ENCODE results near the gene DMD. TPM values are rescaled to one million over a fixed set of nuclear protein-coding genes. Genes with fewer than 3 reads are reported as not detected.

Gene DMD
- total RNA-seq, 2 experiments from 2014 or later = 0.27 to 0.49 TPM

DNA sequence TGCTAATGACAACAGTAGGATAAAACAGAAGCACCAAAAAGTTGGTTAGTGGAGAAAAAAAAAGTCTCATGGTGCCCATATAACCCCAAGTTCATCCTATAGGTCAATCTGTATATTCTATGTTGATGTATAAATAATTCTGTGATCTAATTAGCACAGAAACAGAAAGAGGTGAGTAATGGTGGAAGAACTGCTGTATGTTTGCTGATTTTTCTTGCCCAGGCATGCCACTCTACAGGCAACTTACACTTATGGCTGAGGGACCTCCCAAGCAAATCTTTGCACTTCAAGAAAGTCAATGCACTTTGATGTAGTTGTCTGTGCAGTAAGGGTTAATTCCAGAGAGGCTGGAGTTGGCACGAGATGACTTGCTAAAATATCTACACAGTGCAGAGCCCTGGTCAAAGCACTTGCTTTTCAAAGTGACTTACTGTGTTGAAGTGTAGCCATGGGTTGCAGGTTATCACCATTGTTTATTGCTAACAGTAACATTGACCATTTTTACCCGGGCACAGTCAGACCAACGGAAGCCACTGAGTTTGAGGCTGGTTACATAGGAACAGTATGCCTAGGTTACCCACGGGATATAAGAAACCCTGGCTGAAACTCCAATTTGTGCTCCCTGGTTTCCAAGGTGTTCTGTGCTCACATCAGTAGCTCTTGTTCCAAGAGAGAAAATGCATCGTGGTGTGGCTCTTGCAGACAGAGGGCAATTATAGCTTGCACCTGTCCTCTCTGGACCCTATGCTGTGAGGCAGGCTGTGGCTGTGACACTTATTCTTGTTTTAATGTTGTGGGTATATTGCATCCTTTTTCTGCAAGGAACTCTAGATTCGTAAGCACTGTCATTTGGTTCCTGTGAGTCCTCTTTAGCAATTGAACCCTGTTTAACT lies 1998.2 kb downstream of the DMD start:
- POLR2A ChIA-PET = no interaction called here
- Mint-ChIP-seq H3K27ac (no peak overlapping the region), H3K9me3 (no peaks in the 10 kb centered on the region), H3K36me3 (ENCODE audit: low read depth) (no peaks in the 10 kb centered on the region), H3K4me1 (ENCODE audit: low read depth) (no peaks in the 10 kb centered on the region), H3K4me3 (no peak overlapping the region), H3K27me3 (no peaks in the 10 kb centered on the region)
- CTCF ChIA-PET = interaction anchor here (0.7 to 2.6 kb wide), 4 partner anchors 7 to 445 kb away, joined by 3 to 12 read pairs (median 4); no protein-coding TSS in a partner anchor
- TF ChIP-seq, protein P1, sequence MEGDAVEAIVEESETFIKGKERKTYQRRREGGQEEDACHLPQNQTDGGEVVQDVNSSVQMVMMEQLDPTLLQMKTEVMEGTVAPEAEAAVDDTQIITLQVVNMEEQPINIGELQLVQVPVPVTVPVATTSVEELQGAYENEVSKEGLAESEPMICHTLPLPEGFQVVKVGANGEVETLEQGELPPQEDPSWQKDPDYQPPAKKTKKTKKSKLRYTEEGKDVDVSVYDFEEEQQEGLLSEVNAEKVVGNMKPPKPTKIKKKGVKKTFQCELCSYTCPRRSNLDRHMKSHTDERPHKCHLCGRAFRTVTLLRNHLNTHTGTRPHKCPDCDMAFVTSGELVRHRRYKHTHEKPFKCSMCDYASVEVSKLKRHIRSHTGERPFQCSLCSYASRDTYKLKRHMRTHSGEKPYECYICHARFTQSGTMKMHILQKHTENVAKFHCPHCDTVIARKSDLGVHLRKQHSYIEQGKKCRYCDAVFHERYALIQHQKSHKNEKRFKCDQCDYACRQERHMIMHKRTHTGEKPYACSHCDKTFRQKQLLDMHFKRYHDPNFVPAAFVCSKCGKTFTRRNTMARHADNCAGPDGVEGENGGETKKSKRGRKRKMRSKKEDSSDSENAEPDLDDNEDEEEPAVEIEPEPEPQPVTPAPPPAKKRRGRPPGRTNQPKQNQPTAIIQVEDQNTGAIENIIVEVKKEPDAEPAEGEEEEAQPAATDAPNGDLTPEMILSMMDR (IDR thresholded peaks at IDR 0.05) = no peak
- intact Hi-C loops (cut with micrococcal nuclease) = no loop called here
- DNase-seq = no peak
- ATAC-seq = no peak

DNA sequence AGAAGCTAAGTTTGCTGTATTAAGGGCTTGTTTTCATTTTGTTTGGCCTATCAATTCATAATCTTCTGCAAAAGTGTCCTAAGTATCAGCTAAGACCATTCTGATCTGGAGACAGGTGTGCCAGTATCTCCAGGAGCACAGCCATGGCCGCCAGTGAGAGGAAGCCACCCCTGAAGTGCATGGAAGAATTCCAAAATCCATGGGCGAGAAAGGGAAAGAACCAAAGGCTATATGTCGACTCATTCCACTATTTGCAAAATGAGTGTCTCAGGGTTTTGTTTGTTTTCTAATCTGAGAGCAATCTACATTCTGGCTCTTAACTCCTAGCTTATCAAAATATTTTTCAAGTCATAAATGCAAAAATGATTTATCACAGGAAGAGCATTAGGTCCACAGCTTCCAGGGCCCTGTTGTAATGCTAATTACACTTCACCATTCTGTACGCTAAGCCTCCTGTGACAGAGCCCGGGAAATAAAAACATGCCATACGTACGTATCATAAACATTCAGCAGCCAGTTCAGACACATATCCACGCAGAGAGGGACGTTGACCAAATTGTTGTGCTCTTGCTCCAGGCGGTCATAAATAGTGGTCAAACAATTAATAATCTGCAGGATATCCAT lies 2002.2 kb downstream of the DMD start:
- POLR2A ChIA-PET = interaction anchor here (0.6 to 0.7 kb wide), 2 partner anchors 34 to 79 kb away, joined by 3 to 4 read pairs; no protein-coding TSS in a partner anchor
- Mint-ChIP-seq H3K36me3 (ENCODE audit: low read depth) (no peaks in the 10 kb centered on the region), H3K4me1 (ENCODE audit: low read depth) (no peaks in the 10 kb centered on the region), H3K27me3 (no peaks in the 10 kb centered on the region), H3K27ac (no peak overlapping the region), H3K9me3 (no peaks in the 10 kb centered on the region), H3K4me3 (no peak overlapping the region)
- no peak for ATAC-seq
- no peak for DNase-seq
- intact Hi-C loops (cut with micrococcal nuclease) = no loop called here
- CTCF ChIA-PET = no interaction called here
- TF ChIP-seq, protein P1 (IDR thresholded peaks at IDR 0.05) = no peak

DNA sequence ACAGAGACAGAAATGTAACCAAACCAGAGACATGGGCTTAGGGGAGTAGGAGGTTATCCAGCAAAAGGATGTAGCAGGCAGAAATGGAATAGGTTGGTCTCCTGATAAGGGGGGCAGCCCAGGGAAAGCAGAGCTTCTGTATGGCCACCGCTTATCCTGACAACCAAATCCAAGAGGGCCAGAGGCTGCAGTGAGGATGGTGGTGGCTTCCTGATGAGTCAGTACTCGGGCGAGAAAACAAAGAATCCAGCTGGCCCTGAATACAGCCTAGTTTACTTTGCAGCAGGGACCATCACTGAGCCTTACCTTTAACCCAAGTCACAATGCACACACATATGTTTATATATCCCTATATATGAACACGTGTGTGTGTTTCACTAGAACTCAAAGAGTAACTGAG lies 2009.8 kb downstream of the DMD start:
- ChIA-PET CTCF (no interaction called here), POLR2A (no interaction called here)
- H3K4me1 Mint-ChIP-seq (ENCODE audit: low read depth) = no peaks in the 10 kb centered on the region
- no peak overlapping the region for H3K4me3 Mint-ChIP-seq
- DNase-seq = no peak
- no peaks in the 10 kb centered on the region for H3K36me3 Mint-ChIP-seq (ENCODE audit: low read depth)
- no peak for ATAC-seq
- no peak overlapping the region for H3K27ac Mint-ChIP-seq
- TF ChIP-seq, protein P1 (IDR thresholded peaks at IDR 0.05) = no peak
- intact Hi-C loops (cut with micrococcal nuclease) = no loop called here
- no peaks in the 10 kb centered on the region for H3K27me3 Mint-ChIP-seq
- H3K9me3 Mint-ChIP-seq = no peaks in the 10 kb centered on the region

DNA sequence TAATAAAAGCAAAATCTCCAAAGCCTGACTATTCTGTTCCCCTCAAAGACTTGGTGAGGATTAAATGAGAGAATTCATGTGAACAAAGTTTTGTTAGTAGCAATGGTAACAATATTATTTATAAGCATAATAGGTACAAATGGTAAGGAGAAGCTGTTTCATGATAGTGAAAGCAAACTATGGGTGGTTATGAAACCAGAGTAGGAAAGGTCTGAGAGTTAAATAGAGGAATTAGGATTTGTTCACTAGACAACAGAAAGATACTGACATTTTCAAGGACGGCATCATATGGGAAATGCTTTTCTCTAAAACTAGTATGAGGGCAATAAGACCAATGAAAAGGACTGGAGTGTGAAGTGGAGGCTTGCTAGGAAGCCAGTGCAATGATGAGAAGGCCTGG lies 2010.9 kb downstream of the DMD start:
- Mint-ChIP-seq H3K27me3 (no peaks in the 10 kb centered on the region), H3K9me3 (no peaks in the 10 kb centered on the region), H3K4me1 (ENCODE audit: low read depth) (no peaks in the 10 kb centered on the region), H3K27ac (no peak overlapping the region), H3K4me3 (no peak overlapping the region), H3K36me3 (ENCODE audit: low read depth) (no peaks in the 10 kb centered on the region)
- intact Hi-C loops (cut with micrococcal nuclease) = no loop called here
- no peak for DNase-seq
- TF ChIP-seq, protein P1 (IDR thresholded peaks at IDR 0.05) = no peak
- ChIA-PET CTCF (no interaction called here), POLR2A (no interaction called here)
- ATAC-seq = no peak

DNA sequence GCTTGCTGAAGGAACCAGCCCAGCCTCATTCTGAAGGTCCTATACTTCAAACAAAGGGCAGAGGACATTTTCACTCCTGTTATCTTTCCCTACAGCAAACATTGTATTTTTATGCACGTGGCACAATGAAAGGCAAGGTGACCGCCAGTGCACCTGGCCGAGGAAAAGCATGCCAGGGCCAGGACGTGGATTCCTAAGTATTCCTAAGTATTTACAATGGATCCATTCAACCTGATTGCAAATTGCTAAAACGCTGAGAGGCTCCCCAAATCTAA lies 2011.6 kb downstream of the DMD start:
- intact Hi-C loops (cut with micrococcal nuclease) = no loop called here
- CTCF ChIA-PET = no interaction called here
- Mint-ChIP-seq H3K27me3 (no peaks in the 10 kb centered on the region), H3K27ac (no peak overlapping the region), H3K4me3 (no peak overlapping the region), H3K36me3 (ENCODE audit: low read depth) (no peaks in the 10 kb centered on the region), H3K9me3 (no peaks in the 10 kb centered on the region), H3K4me1 (ENCODE audit: low read depth) (no peaks in the 10 kb centered on the region)
- POLR2A ChIA-PET = no interaction called here
- no peak for DNase-seq
- no peak for ATAC-seq
- TF ChIP-seq, protein P1 (IDR thresholded peaks at IDR 0.05) = no peak
